Epithelial cell of prostate (primary cell): ENCODE measurements around the gene ASS1.

Experiments used
- DNase-seq: peaks from one replicate; pipeline ENCODE4 v3.0.0-alpha.2; 2011; ENCODE audit warnings: low read depth, low spot score
- H3K27ac ChIP-seq: fragments of 450-650 bp; 2 replicates; pipeline ENCODE4 v1.5.1; 2017; ENCODE audit warnings: mild to moderate bottlenecking

ASS1 gene

DNA sequence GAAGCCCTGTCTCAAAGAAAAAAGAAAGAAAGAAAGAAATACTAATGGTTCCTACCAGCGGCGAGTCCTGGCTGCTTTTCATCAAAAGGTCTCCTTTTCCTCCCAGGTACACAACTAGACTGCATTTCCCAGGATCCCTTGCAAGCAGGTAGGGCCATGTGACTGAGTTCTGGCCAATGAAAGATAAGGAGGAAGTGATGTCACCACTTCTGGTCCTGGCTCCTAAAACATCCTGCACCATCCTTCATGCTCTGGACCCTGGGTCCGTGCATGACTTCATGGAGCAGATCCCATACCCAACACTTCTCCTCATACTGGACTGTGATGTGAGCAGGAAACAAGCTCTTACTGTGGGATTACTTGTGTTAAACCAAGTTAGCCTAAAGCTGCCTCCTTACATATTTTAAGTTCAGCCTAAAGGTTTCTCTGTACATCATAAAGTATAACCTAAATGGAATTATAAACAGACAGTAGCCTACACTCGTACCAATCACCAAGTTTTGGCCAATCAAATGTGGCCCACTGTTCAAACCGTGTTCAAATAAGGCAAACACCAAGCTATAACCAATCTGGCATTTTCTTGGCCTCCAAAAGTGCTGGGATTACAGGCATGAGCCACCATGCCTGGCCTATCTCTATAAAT is 104.5 kb downstream of the ASS1 start:
- H3K27ac ChIP-seq: no peak overlapping the region

More for the DNA sequence above, 104.5 kb downstream of the ASS1 start:
- DNase-seq: no peak
